Measurements from ENCODE around the gene GTF3C5. TPM values are rescaled to one million over a fixed set of nuclear protein-coding genes. Genes with fewer than 3 reads are reported as not detected.
"Not testable (repeated sequence)": the region's sequence is repeated elsewhere in the genome, so short reads cannot be mapped to it uniquely, and the experiment has no call there.

Gene GTF3C5
- total RNA-seq, 1 donor = 29.7 TPM

DNA sequence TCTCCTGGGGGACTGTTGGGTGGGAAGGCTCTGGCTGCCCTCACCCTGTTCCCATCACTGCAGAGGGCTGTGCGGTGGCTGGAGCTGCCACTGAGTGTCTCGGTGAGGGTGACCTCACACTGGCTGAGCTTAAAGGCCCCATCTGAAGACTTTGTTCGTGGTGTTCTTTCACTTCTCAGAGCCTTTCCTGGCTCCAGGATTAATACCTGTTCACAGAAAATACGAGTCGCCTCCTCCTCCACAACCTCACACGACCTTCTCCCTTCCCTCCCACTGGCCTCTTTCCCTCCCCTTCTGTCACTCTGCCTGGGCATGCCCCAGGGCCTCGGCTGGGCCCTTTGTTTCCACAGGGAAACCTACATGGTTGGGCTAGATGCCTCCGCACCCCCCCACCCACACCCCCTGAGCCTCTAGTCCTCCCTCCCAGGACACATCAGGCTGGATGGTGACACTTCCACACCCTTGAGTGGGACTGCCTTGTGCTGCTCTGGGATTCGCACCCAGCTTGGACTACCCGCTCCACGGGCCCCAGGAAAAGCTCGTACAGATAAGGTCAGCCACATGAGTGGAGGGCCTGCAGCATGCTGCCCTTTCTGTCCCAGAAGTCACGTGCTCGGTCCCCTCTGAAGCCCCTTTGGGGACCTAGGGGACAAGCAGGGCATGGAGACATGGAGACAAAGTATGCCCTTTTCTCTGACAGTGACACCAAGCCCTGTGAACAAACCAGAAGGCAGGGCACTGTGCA, 30.4 kb downstream of the GTF3C5 start:
- H3K4me3 ChIP-seq (ENCODE audit: low read length); H3K27me3 ChIP-seq (ENCODE audit: insufficient read depth, low read length); H3K9me3 ChIP-seq (ENCODE audit: low read depth, low read length): not testable (repeated sequence)
- H3K4me1 ChIP-seq (ENCODE audit: insufficient read depth, low read length) = peaks cover 31% of the 10 kb centered on the region

GRCh38 chr9:133061764-133062145, 31.0 kb downstream of the GTF3C5 start, which contains the start of gene CEL:
Gene CEL, plus strand, starts transcription at chr9:133061981. Its CDS starts 22 bp downstream, at chr9:133062003.
- H3K4me1 ChIP-seq (ENCODE audit: insufficient read depth, low read length) = peaks cover 31% of the 10 kb centered on the region
- not testable (repeated sequence) for H3K4me3 ChIP-seq (ENCODE audit: low read length); H3K9me3 ChIP-seq (ENCODE audit: low read depth, low read length); H3K27me3 ChIP-seq (ENCODE audit: insufficient read depth, low read length)

DNA sequence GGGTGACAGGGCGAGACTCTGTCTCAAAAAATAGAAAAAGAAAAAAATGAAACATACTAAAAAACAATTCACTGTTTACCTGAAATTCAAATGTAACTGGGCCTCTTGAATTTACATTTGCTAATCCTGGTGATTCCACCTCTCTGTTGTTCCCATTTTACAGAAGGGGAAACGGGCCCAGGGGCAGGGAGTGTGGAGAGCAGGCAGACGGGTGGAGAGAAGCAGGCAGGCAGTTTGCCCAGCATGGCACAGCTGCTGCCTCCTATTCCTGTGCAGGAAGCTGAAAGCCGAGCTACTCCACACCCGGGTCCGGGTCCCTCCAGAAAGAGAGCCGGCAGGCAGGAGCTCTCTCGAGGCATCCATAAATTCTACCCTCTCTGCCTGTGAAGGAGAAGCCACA, 31.8 kb downstream of the GTF3C5 start:
- H3K4me1 ChIP-seq (ENCODE audit: insufficient read depth, low read length) = peaks cover 25% of the 10 kb centered on the region
- H3K27me3 ChIP-seq (ENCODE audit: insufficient read depth, low read length); H3K4me3 ChIP-seq (ENCODE audit: low read length); H3K9me3 ChIP-seq (ENCODE audit: low read depth, low read length): not testable (repeated sequence)

GRCh38 chr9:133063159-133063499, 32.3 kb downstream of the GTF3C5 start:
- Histone ChIP-seq H3K4me1 (ENCODE audit: insufficient read depth, low read length) (peaks cover 23% of the 10 kb centered on the region), H3K27me3 (ENCODE audit: insufficient read depth, low read length) (no peaks in the 10 kb centered on the region), H3K4me3 (ENCODE audit: low read length) (no peak overlapping the region), H3K9me3 (ENCODE audit: low read depth, low read length) (no peaks in the 10 kb centered on the region)

- Histone ChIP-seq H3K9me3 (ENCODE audit: low read depth, low read length) (no peaks in the 10 kb centered on the region), H3K27me3 (ENCODE audit: insufficient read depth, low read length) (no peaks in the 10 kb centered on the region), H3K4me1 (ENCODE audit: insufficient read depth, low read length) (peaks cover 17% of the 10 kb centered on the region), H3K4me3 (ENCODE audit: low read length) (no peak overlapping the region)
Measured at GRCh38 chr9:133063500-133064231, 32.9 kb downstream of the GTF3C5 start.

DNA sequence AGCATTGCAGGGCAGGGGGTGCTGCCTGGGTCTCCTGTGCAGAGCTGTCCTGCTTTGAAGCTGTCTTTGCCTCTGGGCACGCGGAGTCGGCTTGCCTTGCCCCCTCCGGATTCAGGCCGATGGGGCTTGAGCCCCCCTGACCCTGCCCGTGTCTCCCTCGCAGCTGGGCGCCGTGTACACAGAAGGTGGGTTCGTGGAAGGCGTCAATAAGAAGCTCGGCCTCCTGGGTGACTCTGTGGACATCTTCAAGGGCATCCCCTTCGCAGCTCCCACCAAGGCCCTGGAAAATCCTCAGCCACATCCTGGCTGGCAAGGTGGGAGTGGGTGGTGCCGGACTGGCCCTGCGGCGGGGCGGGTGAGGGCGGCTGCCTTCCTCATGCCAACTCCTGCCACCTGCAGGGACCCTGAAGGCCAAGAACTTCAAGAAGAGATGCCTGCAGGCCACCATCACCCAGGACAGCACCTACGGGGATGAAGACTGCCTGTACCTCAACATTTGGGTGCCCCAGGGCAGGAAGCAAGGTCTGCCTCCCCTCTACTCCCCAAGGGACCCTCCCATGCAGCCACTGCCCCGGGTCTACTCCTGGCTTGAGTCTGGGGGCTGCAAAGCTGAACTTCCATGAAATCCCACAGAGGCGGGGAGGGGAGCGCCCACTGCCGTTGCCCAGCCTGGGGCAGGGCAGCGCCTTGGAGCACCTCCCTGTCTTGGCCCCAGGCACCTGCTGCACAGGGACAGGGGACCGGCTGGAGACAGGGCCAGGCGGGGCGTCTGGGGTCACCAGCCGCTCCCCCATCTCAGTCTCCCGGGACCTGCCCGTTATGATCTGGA, 33.7 kb downstream of the GTF3C5 start:
- no peaks in the 10 kb centered on the region for H3K9me3 ChIP-seq (ENCODE audit: low read depth, low read length)
- no peak overlapping the region for H3K4me3 ChIP-seq (ENCODE audit: low read length)
- peaks cover 9% of the 10 kb centered on the region for H3K4me1 ChIP-seq (ENCODE audit: insufficient read depth, low read length)
- H3K27me3 ChIP-seq (ENCODE audit: insufficient read depth, low read length) = no peaks in the 10 kb centered on the region

GRCh38 chr9:133065070-133065388, 34.2 kb downstream of the GTF3C5 start:
- H3K4me3 ChIP-seq (ENCODE audit: low read length) = no peak overlapping the region
- peaks cover 4% of the 10 kb centered on the region for H3K4me1 ChIP-seq (ENCODE audit: insufficient read depth, low read length)
- H3K27me3 ChIP-seq (ENCODE audit: insufficient read depth, low read length) = no peaks in the 10 kb centered on the region
- H3K9me3 ChIP-seq (ENCODE audit: low read depth, low read length) = no peaks in the 10 kb centered on the region

DNA sequence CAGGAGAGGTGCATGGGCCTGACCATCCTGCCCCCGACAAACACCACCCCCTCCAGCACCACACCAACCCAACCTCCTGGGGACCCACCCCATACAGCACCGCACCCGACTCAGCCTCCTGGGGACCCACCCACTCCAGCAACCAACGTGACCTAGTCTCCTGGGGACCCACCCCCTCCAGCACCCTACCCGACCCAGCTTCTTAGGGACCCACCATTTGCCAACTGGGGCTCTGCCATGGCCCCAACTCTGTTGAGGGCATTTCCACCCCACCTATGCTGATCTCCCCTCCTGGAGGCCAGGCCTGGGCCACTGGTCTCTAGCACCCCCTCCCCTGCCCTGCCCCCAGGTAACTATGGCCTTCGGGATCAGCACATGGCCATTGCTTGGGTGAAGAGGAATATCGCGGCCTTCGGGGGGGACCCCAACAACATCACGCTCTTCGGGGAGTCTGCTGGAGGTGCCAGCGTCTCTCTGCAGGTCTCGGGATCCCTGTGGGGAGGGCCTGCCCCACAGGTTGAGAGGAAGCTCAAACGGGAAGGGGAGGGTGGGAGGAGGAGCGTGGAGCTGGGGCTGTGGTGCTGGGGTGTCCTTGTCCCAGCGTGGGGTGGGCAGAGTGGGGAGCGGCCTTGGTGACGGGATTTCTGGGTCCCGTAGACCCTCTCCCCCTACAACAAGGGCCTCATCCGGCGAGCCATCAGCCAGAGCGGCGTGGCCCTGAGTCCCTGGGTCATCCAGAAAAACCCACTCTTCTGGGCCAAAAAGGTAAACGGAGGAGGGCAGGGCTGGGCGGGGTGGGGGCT, 35.6 kb downstream of the GTF3C5 start:
- Histone ChIP-seq H3K9me3 (ENCODE audit: low read depth, low read length) (no peaks in the 10 kb centered on the region), H3K4me1 (ENCODE audit: insufficient read depth, low read length) (no peaks in the 10 kb centered on the region), H3K4me3 (ENCODE audit: low read length) (no peak overlapping the region), H3K27me3 (ENCODE audit: insufficient read depth, low read length) (no peaks in the 10 kb centered on the region)

DNA sequence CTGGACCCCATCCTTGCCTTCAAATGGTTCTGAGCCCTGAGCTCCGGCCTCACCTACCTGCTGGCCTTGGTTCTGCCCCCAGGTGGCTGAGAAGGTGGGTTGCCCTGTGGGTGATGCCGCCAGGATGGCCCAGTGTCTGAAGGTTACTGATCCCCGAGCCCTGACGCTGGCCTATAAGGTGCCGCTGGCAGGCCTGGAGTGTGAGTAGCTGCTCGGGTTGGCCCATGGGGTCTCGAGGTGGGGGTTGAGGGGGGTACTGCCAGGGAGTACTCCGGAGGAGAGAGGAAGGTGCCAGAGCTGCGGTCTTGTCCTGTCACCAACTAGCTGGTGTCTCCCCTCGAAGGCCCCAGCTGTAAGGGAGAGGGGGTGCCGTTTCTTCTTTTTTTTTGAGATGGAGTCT, 36.2 kb downstream of the GTF3C5 start:
- Histone ChIP-seq H3K9me3 (ENCODE audit: low read depth, low read length) (no peaks in the 10 kb centered on the region), H3K4me1 (ENCODE audit: insufficient read depth, low read length) (no peaks in the 10 kb centered on the region), H3K4me3 (ENCODE audit: low read length) (no peak overlapping the region), H3K27me3 (ENCODE audit: insufficient read depth, low read length) (no peaks in the 10 kb centered on the region)

DNA sequence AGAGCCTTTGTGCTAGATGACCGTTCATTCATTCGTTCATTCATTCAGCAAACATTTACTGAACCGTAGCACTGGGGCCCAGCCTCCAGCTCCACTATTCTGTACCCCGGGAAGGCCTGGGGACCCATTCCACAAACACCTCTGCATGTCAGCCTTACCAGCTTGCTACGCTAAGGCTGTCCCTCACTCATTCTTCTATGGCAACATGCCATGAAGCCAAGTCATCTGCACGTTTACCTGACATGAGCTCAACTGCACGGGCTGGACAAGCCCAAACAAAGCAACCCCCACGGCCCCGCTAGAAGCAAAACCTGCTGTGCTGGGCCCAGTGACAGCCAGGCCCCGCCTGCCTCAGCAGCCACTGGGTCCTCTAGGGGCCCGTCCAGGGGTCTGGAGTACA, 37.0 kb downstream of the GTF3C5 start:
- H3K9me3 ChIP-seq (ENCODE audit: low read depth, low read length) = no peaks in the 10 kb centered on the region
- H3K4me3 ChIP-seq (ENCODE audit: low read length) = no peak overlapping the region
- H3K27me3 ChIP-seq (ENCODE audit: insufficient read depth, low read length) = no peaks in the 10 kb centered on the region
- no peaks in the 10 kb centered on the region for H3K4me1 ChIP-seq (ENCODE audit: insufficient read depth, low read length)

DNA sequence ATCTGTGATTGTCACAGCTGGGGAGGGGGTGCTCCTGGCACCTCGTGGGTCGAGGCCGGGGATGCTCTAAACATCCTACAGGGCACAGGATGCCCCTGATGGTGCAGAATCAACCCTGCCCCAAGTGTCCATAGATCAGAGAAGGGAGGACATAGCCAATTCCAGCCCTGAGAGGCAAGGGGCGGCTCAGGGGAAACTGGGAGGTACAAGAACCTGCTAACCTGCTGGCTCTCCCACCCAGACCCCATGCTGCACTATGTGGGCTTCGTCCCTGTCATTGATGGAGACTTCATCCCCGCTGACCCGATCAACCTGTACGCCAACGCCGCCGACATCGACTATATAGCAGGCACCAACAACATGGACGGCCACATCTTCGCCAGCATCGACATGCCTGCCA, 37.6 kb downstream of the GTF3C5 start:
- H3K4me3 ChIP-seq (ENCODE audit: low read length); H3K27me3 ChIP-seq (ENCODE audit: insufficient read depth, low read length); H3K9me3 ChIP-seq (ENCODE audit: low read depth, low read length); H3K4me1 ChIP-seq (ENCODE audit: insufficient read depth, low read length): not testable (repeated sequence)

DNA sequence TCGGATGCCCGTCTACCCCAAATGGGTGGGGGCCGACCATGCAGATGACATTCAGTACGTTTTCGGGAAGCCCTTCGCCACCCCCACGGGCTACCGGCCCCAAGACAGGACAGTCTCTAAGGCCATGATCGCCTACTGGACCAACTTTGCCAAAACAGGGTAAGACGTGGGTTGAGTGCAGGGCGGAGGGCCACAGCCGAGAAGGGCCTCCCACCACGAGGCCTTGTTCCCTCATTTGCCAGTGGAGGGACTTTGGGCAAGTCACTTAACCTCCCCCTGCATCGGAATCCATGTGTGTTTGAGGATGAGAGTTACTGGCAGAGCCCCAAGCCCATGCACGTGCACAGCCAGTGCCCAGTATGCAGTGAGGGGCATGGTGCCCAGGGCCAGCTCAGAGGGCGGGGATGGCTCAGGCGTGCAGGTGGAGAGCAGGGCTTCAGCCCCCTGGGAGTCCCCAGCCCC, 39.7 kb downstream of the GTF3C5 start:
- not testable (repeated sequence) for H3K4me3 ChIP-seq (ENCODE audit: low read length); H3K9me3 ChIP-seq (ENCODE audit: low read depth, low read length); H3K27me3 ChIP-seq (ENCODE audit: insufficient read depth, low read length); H3K4me1 ChIP-seq (ENCODE audit: insufficient read depth, low read length)

GRCh38 chr9:133070985-133071384, 40.2 kb downstream of the GTF3C5 start:
- not testable (repeated sequence) for H3K4me1 ChIP-seq (ENCODE audit: insufficient read depth, low read length); H3K9me3 ChIP-seq (ENCODE audit: low read depth, low read length); H3K4me3 ChIP-seq (ENCODE audit: low read length); H3K27me3 ChIP-seq (ENCODE audit: insufficient read depth, low read length)

GRCh38 chr9:133071484-133072150, 40.8 kb downstream of the GTF3C5 start:
- H3K4me1 ChIP-seq (ENCODE audit: insufficient read depth, low read length) = no peaks in the 10 kb centered on the region
- no peaks in the 10 kb centered on the region for H3K27me3 ChIP-seq (ENCODE audit: insufficient read depth, low read length)
- H3K4me3 ChIP-seq (ENCODE audit: low read length) = no peak overlapping the region
- no peaks in the 10 kb centered on the region for H3K9me3 ChIP-seq (ENCODE audit: low read depth, low read length)
